Measurements from ENCODE around the gene SLC25A27.

DNA sequence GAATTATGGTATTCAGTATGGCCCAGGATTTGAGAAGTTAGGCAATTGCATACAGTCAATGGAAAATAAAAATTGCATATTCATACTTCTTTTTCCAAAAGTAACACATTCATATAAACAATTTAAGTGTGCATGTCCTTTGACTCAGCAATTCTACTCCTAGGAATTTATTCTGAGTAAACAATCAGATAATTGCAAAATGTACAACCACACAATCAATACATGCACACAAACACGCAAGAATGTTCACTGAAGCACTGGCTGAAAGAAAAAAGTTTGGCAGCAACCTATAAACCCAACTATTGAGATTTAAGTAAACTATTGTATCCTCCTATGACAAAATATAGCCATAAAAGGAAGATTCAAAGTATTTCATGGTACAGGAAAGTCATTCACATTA lies 1.8 kb upstream of the SLC25A27 start:
- TF ChIP-seq, protein P1, sequence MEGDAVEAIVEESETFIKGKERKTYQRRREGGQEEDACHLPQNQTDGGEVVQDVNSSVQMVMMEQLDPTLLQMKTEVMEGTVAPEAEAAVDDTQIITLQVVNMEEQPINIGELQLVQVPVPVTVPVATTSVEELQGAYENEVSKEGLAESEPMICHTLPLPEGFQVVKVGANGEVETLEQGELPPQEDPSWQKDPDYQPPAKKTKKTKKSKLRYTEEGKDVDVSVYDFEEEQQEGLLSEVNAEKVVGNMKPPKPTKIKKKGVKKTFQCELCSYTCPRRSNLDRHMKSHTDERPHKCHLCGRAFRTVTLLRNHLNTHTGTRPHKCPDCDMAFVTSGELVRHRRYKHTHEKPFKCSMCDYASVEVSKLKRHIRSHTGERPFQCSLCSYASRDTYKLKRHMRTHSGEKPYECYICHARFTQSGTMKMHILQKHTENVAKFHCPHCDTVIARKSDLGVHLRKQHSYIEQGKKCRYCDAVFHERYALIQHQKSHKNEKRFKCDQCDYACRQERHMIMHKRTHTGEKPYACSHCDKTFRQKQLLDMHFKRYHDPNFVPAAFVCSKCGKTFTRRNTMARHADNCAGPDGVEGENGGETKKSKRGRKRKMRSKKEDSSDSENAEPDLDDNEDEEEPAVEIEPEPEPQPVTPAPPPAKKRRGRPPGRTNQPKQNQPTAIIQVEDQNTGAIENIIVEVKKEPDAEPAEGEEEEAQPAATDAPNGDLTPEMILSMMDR (IDR thresholded peaks at IDR 0.05 in 2 of 3, conservative IDR thresholded peaks at IDR 0.05 in 1 of 3; ENCODE audit: insufficient read depth in 2 of 3, low read depth in 1 of 3, low read length in 3 of 3), result no peak
- TF ChIP-seq TEAD4 (IDR thresholded peaks at IDR 0.05; ENCODE audit: low read length), result no peak
- no peak for TF ChIP-seq TEAD4 (CRISPR knock-in tag; IDR thresholded peaks at IDR 0.05; ENCODE audit: borderline replicate concordance)
- TF ChIP-seq, protein P2, sequence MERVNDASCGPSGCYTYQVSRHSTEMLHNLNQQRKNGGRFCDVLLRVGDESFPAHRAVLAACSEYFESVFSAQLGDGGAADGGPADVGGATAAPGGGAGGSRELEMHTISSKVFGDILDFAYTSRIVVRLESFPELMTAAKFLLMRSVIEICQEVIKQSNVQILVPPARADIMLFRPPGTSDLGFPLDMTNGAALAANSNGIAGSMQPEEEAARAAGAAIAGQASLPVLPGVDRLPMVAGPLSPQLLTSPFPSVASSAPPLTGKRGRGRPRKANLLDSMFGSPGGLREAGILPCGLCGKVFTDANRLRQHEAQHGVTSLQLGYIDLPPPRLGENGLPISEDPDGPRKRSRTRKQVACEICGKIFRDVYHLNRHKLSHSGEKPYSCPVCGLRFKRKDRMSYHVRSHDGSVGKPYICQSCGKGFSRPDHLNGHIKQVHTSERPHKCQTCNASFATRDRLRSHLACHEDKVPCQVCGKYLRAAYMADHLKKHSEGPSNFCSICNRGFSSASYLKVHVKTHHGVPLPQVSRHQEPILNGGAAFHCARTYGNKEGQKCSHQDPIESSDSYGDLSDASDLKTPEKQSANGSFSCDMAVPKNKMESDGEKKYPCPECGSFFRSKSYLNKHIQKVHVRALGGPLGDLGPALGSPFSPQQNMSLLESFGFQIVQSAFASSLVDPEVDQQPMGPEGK (CRISPR knock-in tag; IDR thresholded peaks at IDR 0.05; ENCODE audit: borderline replicate concordance), result no peak
